ENCODE data around the gene MAN1C1.
A peak's percentile ranks its signal among the peaks of the same experiment; 100 is the strongest.

The MAN1C1 gene

GRCh38 chr1:25803368-25803767 is 186.8 kb downstream of the MAN1C1 start:
- no peak for DNase-seq (ENCODE audit: low read depth, low spot score)

DNA sequence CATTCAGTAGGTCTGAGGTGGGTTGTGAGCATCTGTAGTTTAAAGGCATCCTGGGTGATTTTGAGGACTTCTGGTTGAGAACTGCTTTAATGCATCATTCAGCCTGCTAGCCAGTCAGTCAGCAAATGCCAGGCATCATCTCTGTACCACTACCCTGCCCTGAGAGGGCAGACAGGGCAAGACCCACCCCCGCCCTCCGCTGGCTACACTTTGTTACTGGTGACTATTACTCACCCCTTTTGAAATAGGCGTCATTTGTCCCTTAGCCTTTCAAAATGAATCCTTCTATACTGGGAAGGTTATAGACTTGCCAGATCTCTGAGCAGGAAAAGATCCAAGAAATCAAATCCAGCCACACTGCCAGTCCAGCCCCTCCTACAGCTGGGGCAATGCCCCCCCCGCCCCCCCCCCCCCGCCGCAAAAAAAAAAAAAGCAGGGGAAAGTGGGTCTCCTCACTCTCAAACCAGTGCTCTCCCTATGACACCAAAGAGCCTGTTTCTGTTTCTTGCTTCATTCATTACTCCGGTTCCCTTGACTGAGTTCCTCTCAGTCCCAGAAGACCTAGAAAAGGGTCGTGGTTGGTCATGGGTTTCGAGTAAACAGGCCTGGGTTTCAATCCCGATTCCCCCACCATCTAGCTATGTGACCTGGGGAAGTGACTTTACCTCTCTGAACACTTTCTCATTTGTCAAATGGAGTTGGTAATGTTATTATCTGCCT is 187.8 kb downstream of the MAN1C1 start:
- no peak for DNase-seq (ENCODE audit: low read depth, low spot score)

DNA sequence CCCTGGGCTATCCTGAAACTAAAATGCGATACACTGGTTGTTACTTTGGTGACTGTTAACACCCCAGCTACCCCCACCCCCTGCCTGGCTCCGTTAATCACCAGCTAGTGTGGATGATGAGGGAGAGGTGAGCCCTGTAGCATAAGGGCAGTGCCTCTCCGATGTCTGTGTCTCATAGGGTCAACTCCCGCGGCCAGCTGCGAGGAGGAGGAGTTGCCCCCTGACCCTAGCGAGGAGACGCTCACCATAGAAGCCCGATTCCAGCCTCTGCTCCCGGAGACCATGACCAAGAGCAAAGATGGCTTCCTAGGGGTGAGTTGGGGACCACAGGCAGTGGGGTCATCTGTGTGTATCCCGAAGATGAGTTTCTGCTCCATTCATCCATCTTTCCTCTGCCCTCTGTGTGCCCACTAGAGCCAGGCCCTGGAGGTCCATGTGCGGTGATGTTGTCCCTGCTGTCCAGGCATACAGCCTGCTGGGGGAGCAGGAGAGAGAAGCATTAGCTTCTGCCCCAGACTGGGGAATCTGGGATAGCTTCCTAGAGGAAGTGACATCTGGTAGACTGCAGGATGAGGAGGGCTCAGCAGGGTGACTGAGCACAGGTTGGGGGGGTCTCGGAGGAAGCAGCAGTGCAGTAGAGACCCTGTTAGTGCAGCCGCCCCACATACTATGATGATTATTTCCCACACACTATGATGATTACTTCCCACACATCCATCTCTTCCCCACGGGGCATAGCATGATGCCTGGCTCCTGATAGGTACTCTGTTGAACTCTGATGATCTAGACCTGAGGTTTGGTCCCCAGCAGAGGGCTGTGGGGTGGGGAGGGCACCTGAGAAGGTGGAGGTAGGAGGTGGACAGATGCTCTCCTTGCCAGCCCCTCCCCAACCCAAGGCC is 188.6 kb downstream of the MAN1C1 start:
- no peak for DNase-seq (ENCODE audit: low read depth, low spot score)

DNA sequence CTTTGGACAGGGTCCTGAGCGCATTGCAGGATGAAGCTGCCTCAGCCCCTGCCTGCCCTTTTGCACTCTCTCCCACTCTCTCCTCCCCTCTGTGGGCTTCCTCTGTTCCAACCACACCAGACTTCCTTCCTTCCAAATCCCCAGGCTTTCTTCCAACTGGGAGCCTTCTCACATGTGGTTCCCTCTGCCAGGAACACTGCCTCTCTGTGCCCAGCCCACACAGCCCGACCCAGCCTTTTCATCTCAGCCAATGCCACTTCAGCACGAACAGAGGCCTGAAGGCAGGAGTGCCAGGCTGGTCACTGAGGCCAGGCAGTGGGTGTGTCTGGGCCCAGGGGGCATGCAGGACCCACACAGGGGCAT is 189.3 kb downstream of the MAN1C1 start:
- DNase-seq (ENCODE audit: low read depth, low spot score) = no peak

DNA sequence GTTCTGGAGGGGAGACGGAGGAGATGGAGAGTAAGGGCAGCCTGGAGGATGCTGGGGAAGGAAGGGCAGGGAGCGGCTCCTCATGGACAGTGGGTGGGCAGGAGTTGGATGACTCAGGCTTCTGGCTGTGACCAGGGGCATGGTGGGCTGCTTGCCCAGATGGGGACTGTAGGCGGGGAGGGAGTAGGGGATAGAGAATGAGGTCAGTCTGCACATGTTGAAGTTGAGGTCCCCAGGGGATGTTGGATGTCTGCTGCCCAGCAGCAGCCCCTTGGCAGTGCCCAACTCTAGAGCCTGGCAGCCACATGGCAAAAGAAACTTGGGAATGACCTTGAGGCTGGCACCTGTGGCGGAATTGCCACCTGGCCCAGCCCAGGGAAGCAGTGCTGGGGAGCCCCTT is 189.8 kb downstream of the MAN1C1 start:
- no peak for DNase-seq (ENCODE audit: low read depth, low spot score)

- DNase-seq (ENCODE audit: low read depth, low spot score) = no peak
Measured at GRCh38 chr1:25807480-25808390, 191.1 kb downstream of the MAN1C1 start.

GRCh38 chr1:25808481-25809244 is 192.1 kb downstream of the MAN1C1 start:
- DNase-seq (ENCODE audit: low read depth, low spot score) = no peak

- DNase-seq (ENCODE audit: low read depth, low spot score) = no peak
Measured at GRCh38 chr1:25809283-25809926, 192.8 kb downstream of the MAN1C1 start.

DNA sequence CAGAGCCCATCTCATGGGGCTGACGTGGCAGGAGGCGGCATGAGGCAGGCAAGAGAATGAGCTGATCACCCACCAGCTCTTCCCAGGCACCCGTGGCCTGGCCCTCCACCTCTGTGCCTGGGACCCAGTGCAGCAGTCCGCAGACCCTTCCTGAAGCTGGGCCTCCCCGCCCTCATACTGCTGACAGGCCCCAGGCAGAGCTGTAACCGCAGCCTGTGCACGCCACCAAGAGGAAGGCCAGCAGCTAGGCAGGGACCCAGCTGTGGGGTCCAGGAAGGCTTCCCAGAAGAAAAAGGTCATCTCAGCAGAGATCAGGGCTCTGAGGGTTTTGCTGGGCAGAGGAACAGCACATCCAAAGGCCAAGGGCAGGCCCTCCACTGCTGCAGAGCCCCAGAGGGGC is 193.3 kb downstream of the MAN1C1 start:
- DNase-seq (ENCODE audit: low read depth, low spot score) = no peak

GRCh38 chr1:25810341-25811299 is 194.0 kb downstream of the MAN1C1 start:
- peak; percentile 66 for DNase-seq (ENCODE audit: low read depth, low spot score)

- no peak for DNase-seq (ENCODE audit: low read depth, low spot score)
Measured at GRCh38 chr1:25811384-25812082, 194.9 kb downstream of the MAN1C1 start.

GRCh38 chr1:25813071-25813733 is 196.6 kb downstream of the MAN1C1 start:
- DNase-seq (ENCODE audit: low read depth, low spot score) = no peak

- DNase-seq (ENCODE audit: low read depth, low spot score) = no peak
Measured at GRCh38 chr1:25813734-25814471, 197.3 kb downstream of the MAN1C1 start.

GRCh38 chr1:25814549-25815087 is 198.0 kb downstream of the MAN1C1 start:
- DNase-seq (ENCODE audit: low read depth, low spot score) = no peak

GRCh38 chr1:25815208-25816111 is 198.9 kb downstream of the MAN1C1 start:
- DNase-seq (ENCODE audit: low read depth, low spot score) = no peak

DNA sequence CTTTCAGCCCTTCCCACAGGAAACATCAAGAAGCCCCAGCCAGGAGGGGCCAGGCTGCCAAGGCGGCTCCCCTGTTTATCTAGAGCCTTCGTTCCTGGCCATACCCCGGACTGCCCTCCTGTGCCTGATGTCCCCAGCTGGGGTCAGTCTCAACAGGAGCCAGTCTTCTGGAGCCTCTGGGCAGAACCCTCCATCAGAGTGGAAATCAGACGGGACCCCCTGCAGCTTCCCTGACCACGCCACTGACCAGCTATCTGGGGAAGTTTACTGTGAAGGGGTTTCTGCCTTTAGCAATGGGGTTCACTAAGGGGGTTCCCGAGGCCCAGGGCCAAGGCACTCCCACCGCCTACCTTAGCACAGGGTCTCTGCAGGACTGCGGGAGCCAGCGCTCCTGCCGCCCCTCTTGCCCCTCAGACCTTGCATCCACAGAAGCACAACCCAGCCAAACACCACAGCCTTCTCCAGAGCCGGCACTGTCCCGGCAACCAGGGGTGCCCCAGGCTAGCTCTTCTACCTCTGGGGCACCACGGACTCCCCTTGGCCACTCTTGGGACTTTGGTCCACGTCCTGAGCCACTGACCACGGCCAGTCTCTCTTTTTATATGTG is 199.6 kb downstream of the MAN1C1 start:
- no peak for DNase-seq (ENCODE audit: low read depth, low spot score)
